IMR-90 (cell line): ENCODE measurements around the gene CTDSP1. TPM values are rescaled to one million over a fixed set of nuclear protein-coding genes. Genes with fewer than 3 reads are reported as not detected.

Experiments used
- ATAC-seq: fragments of 200-7000 bp; cut with Tn5 transposase; 2 replicates; pipeline ENCODE4 v1.9.1; 2020; ENCODE audit warnings: low read depth, mild to moderate bottlenecking, moderate library complexity
- BruUV-seq: library from RNA; stranded (reverse); fragments of 400-500 nt; replicated peaks from 2 replicates; lab custom pipeline; 2021; lab: Mats Ljungman, UMichigan
- CTCF ChIA-PET: fragments of 300-600 bp; formaldehyde crosslinking; extraction: SDS; loops from one replicate; lab custom pipeline; 2021; ENCODE audit warnings: antibody characterized with exemption; lab: Yijun Ruan, JAX
- POLR2A ChIA-PET: fragments of 300-600 bp; sonication (Branson Sonifier 250); formaldehyde crosslinking; loops from one replicate; lab custom pipeline; 2022; ENCODE audit warnings: antibody characterized with exemption; ENCODE audit not compliant: unreplicated experiment; lab: Charles Lee
- DNase-seq: peaks from one replicate; pipeline ENCODE4 v3.0.0; 2013
- H2AFZ ChIP-seq: replicated peaks from 2 replicates; pipeline ENCODE3; 2013; ENCODE audit warnings: low read length, mild to moderate bottlenecking; ENCODE audit not compliant: poor library complexity
- H2AK5ac ChIP-seq: 2 replicates; pipeline ENCODE4 v1.6.1; 2013; ENCODE audit warnings: low read depth, low read length, inconsistent platforms
- H2AK9ac ChIP-seq: replicated peaks from 2 replicates; pipeline ENCODE3; 2013; ENCODE audit warnings: mild to moderate bottlenecking, low read depth, low read length, moderate library complexity; ENCODE audit not compliant: poor library complexity
- H2BK120ac ChIP-seq: 2 replicates; pipeline ENCODE4 v1.6.1; 2013; ENCODE audit warnings: low read depth, low read length, inconsistent platforms
- H2BK15ac ChIP-seq: 3 replicates; pipeline ENCODE4 v1.6.1; 2013; ENCODE audit warnings: low read depth, low read length, inconsistent platforms
- H2BK20ac ChIP-seq: 2 replicates; pipeline ENCODE4 v1.6.1; 2013; ENCODE audit warnings: low read depth, mild to moderate bottlenecking, inconsistent platforms, low read length, moderate library complexity
- H2BK5ac ChIP-seq: 2 replicates; pipeline ENCODE4 v1.6.1; 2013; ENCODE audit warnings: mild to moderate bottlenecking, low read depth, low read length, inconsistent platforms; ENCODE audit not compliant: poor library complexity, severe bottlenecking
- H3K14ac ChIP-seq: replicated peaks from 2 replicates; pipeline ENCODE4 v1.6.1; 2013; ENCODE audit warnings: low read depth, low read length, inconsistent platforms
- H3K18ac ChIP-seq: 2 replicates; pipeline ENCODE4 v1.6.1; 2013; ENCODE audit warnings: low read depth, low read length, control low read depth
- H3K23ac ChIP-seq: 2 replicates; pipeline ENCODE4 v1.6.1; 2013; ENCODE audit warnings: low read depth, low read length, inconsistent platforms
- H3K27ac ChIP-seq: 2 replicates; pipeline ENCODE4 v1.5.1; 2013; ENCODE audit warnings: mild to moderate bottlenecking, control low read depth, low read length; ENCODE audit not compliant: insufficient read depth
- H3K27me3 ChIP-seq: 2 replicates; pipeline ENCODE4 v1.6.1; 2013; ENCODE audit warnings: low read length; ENCODE audit not compliant: control insufficient read depth, insufficient read depth
- H3K36me3 ChIP-seq: 2 replicates; pipeline ENCODE4 v1.6.1; 2013; ENCODE audit warnings: low read length, mixed read lengths; ENCODE audit not compliant: control insufficient read depth, insufficient read depth
- H3K4ac ChIP-seq: 2 replicates; pipeline ENCODE4 v1.6.1; 2013; ENCODE audit warnings: low read depth, low read length, inconsistent platforms
- H3K4me1 ChIP-seq: 2 replicates; pipeline ENCODE4 v1.6.1; 2013; ENCODE audit warnings: low read length, mixed read lengths; ENCODE audit not compliant: control insufficient read depth, insufficient read depth
- H3K4me2 ChIP-seq: 2 replicates; pipeline ENCODE4 v1.6.1; 2013; ENCODE audit warnings: low read depth, mild to moderate bottlenecking, control low read depth, low read length, moderate library complexity
- H3K4me3 ChIP-seq: 2 replicates; pipeline ENCODE4 v1.5.1; 2013; ENCODE audit warnings: low read depth, mild to moderate bottlenecking, control low read depth, low read length, moderate library complexity; ENCODE audit not compliant: insufficient read depth
- H3K56ac ChIP-seq: 2 replicates; pipeline ENCODE4 v1.6.1; 2013; ENCODE audit warnings: low read length, inconsistent platforms; ENCODE audit not compliant: insufficient read depth; ENCODE audit errors: extremely low read depth
- H3K79me1 ChIP-seq, 2 experiments: 2 replicates each; pipeline ENCODE4 v1.6.1; 2013; ENCODE audit warnings: low read length in 2 of 2, inconsistent platforms in 1 of 2, low read depth in 1 of 2
- H3K9ac ChIP-seq: 2 replicates; pipeline ENCODE4 v1.6.1; 2013; ENCODE audit warnings: low read depth, low read length, control low read depth
- H3K9me1 ChIP-seq: 2 replicates; pipeline ENCODE4 v1.6.1; 2013; ENCODE audit warnings: low read length, inconsistent platforms; ENCODE audit not compliant: insufficient read depth
- H3K9me3 ChIP-seq: 2 replicates; pipeline ENCODE4 v1.6.1; 2013; ENCODE audit warnings: low read length; ENCODE audit not compliant: control insufficient read depth, insufficient read depth
- H4K20me1 ChIP-seq: 2 replicates; pipeline ENCODE4 v1.6.1; 2013; ENCODE audit warnings: low read length, inconsistent platforms; ENCODE audit not compliant: insufficient read depth
- H4K5ac ChIP-seq: 2 replicates; pipeline ENCODE4 v1.6.1; 2013; ENCODE audit warnings: mild to moderate bottlenecking, low read depth, low read length, control low read depth
- H4K8ac ChIP-seq, 2 experiments: 2 replicates each; pipeline ENCODE4 v1.6.1; 2013; ENCODE audit warnings: low read depth in 2 of 2, low read length in 2 of 2, control low read depth in 1 of 2, inconsistent platforms in 1 of 2
- H4K91ac ChIP-seq: 2 replicates; pipeline ENCODE4 v1.6.1; 2013; ENCODE audit warnings: low read depth, low read length, inconsistent platforms; ENCODE audit not compliant: insufficient read depth
- BHLHE40 ChIP-seq: fragments of 150-350 bp; IDR thresholded peaks from 2 replicates; pipeline ENCODE4 v1.6.1; 2016; ENCODE audit warnings: mild to moderate bottlenecking, low read depth, low read length
- MAFK ChIP-seq: IDR thresholded peaks from 2 replicates; pipeline ENCODE4 v1.6.1; 2012; ENCODE audit warnings: low read depth, low read length, improper control_type of control experiment
- NFE2L2 ChIP-seq: fragments of 150-350 bp; IDR thresholded peaks from 2 replicates; pipeline ENCODE4 v1.6.1; 2016; ENCODE audit warnings: low read depth, mild to moderate bottlenecking, low read length
- POLR2A ChIP-seq: IDR thresholded peaks from 2 replicates; pipeline ENCODE4 v1.6.1; 2012; ENCODE audit warnings: mild to moderate bottlenecking, low read depth, low read length
- RCOR1 ChIP-seq: IDR thresholded peaks from 2 replicates; pipeline ENCODE4 v1.6.1; 2012; ENCODE audit warnings: mild to moderate bottlenecking, low read length, improper control_type of control experiment; ENCODE audit not compliant: insufficient replicate concordance
- WGBS, 2 experiments: methylation state at CpG; one replicate each; pipeline versions ENCODE4 v1.1.5 to v1.1.7; 2013; ENCODE audit warnings: missing lambda C conversion rate in 2 of 2; ENCODE audit not compliant: insufficient read length in 1 of 2; ENCODE audit errors: extremely low coverage in 2 of 2; 5-methylcytosine and 5-hydroxymethylcytosine counted together
- dilution Hi-C: fragments of 300-500 bp; cut with HindIII; formaldehyde crosslinking; loops from one replicate; pipeline ENCODE4 v1.14.3; 2018; ENCODE audit warnings: low sequenced_read_pairs; ENCODE audit not compliant: unreplicated experiment
- in situ Hi-C: fragments of 300-500 bp; cut with MboI; formaldehyde crosslinking; loops from 3 replicates; pipeline ENCODE4 v1.14.3; 2019; ENCODE audit warnings: low sequenced_read_pairs, inconsistent platforms, mixed read lengths
- intact Hi-C: fragments of 100-400 bp; cut with micrococcal nuclease; formaldehyde crosslinking; loops from 2 replicates; pipeline ENCODE4 v1.10.0; 2022
- polyA plus RNA-seq, 3 experiments: library from polyadenylated mRNA; depleted of rRNA; stranded (reverse); fragments of >200 nt; gene quantifications; 2 replicates each; pipeline ENCODE4 v1.2.3, GENCODE V29; 2012; ENCODE audit warnings: low replicate concordance in 1 of 3
- total RNA-seq: library from RNA; depleted of rRNA; stranded (reverse); fragments of >200 nt; gene quantifications from 2 replicates; pipeline ENCODE4 v1.2.3, GENCODE V29; 2012
- TF ChIP-seq, protein P1 (sequence below): fragments of 150-350 bp; IDR thresholded peaks from 2 replicates; pipeline ENCODE4 v1.6.1; 2016; ENCODE audit warnings: low read depth, mild to moderate bottlenecking, low read length, moderate library complexity, borderline replicate concordance
- TF ChIP-seq, protein P2 (sequence below): fragments of 150-350 bp; IDR thresholded peaks from 2 replicates; pipeline ENCODE4 v1.6.1; 2017; ENCODE audit warnings: mild to moderate bottlenecking, antibody characterized with exemption, low read length, low read depth

Gene CTDSP1
- total and polyA plus RNA-seq, 2 of the 4 experiments (the other 2 are of a cell fraction): 19.7 to 64.3 TPM

DNA sequence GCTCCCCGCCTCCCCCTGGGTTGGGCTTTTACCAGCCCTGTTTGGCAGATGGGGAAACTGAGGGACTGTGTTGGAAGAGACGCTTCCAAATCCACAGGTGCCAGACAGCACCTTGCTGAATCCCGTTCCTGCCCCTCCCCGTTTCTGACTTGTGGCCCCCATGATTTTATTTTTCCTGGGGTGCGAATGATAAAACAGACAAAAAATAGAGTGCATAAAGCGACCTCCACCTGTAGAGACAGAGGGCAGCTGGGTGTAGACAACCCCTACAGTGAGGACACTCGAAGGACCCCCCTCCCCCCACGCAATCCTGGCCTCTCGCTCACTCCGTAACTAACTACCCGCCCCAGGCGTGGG is 2.2 kb upstream of the CTDSP1 start:
- Histone ChIP-seq H2BK15ac (peak overlapping the region; percentile 62; the same call in 2 of the 3 replicates), H3K23ac (peak overlapping the region; percentile 43; the same call in 1 of the 2 replicates), H4K20me1 (peaks cover 13% of the 10 kb centered on the region; the same call in 1 of the 2 replicates), H4K5ac (peak overlapping the region; percentile 94), H2BK5ac (peak overlapping the region; percentile 98), H3K9ac (peak overlapping the region; percentile 95), H3K4me3 (no peak overlapping the region; the same call in 1 of the 2 replicates), H2BK20ac (no peak overlapping the region), H3K27me3 (no peaks in the 10 kb centered on the region), H2AK9ac (peak overlapping the region; percentile 88), H3K79me1 (peaks cover 6 to 24% of the 10 kb centered on the region in 2 experiments; a peak in 3 of 4 replicates), H2BK120ac (peak overlapping the region; percentile 97; the same call in 1 of the 2 replicates), H3K14ac (no peak overlapping the region), H3K4me1 (peaks cover 25% of the 10 kb centered on the region), H3K4ac (peak overlapping the region; percentile 92), H3K56ac (no peak overlapping the region; the same call in 1 of the 2 replicates), H3K9me3 (no peaks in the 10 kb centered on the region), H4K91ac (peak overlapping the region; percentile 99), H3K27ac (peak overlapping the region; percentile 99), H4K8ac (peak overlapping the region; percentile 70 to 94), H2AK5ac (peak overlapping the region; percentile 95), H3K18ac (peak overlapping the region; percentile 49), H3K9me1 (0 out of 2 replicates have a peak, but pooled peaks cover 2% of the 10 kb centered on the region), H3K4me2 (peak overlapping the region; percentile 90), H3K36me3 (peaks cover 9% of the 10 kb centered on the region; the same call in 1 of the 2 replicates), H2AFZ (peak overlapping the region; percentile 82)
- ATAC-seq (no peak), DNase-seq (no peak)
- intact Hi-C loops (loop anchor here (2.0 kb wide), 1 partner anchor 105 kb away; the partner anchor contains the start of gene TMBIM1), dilution Hi-C loops (no loop called here), in situ Hi-C loops (loop anchor here (10.0 kb wide), 1 partner anchor 123 kb away; the partner anchor contains the start of genes AAMP and PNKD)
- ChIA-PET CTCF (no interaction called here), POLR2A (interaction anchor here (1.0 kb wide), 1 partner anchor 111 kb away, joined by 3 read pairs; no protein-coding TSS in a partner anchor)
- no CpG with 5 or more reads among the region's 12 CpGs for WGBS, 2 experiments
- TF ChIP-seq RCOR1 (no peak), MAFK (no peak), NFE2L2 (no peak), POLR2A (no peak), BHLHE40 (no peak)
- TF ChIP-seq, protein P1, sequence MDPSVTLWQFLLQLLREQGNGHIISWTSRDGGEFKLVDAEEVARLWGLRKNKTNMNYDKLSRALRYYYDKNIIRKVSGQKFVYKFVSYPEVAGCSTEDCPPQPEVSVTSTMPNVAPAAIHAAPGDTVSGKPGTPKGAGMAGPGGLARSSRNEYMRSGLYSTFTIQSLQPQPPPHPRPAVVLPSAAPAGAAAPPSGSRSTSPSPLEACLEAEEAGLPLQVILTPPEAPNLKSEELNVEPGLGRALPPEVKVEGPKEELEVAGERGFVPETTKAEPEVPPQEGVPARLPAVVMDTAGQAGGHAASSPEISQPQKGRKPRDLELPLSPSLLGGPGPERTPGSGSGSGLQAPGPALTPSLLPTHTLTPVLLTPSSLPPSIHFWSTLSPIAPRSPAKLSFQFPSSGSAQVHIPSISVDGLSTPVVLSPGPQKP: no peak
- TF ChIP-seq, protein P2, sequence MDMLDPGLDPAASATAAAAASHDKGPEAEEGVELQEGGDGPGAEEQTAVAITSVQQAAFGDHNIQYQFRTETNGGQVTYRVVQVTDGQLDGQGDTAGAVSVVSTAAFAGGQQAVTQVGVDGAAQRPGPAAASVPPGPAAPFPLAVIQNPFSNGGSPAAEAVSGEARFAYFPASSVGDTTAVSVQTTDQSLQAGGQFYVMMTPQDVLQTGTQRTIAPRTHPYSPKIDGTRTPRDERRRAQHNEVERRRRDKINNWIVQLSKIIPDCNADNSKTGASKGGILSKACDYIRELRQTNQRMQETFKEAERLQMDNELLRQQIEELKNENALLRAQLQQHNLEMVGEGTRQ: no peak
- BruUV-seq: no TSS peak
